Measurements from ENCODE around the gene NUMA1. TPM values are rescaled to one million over a fixed set of nuclear protein-coding genes. Genes with fewer than 3 reads are reported as not detected.
A peak's percentile ranks its signal among the peaks of the same experiment; 100 is the strongest.

NUMA1 gene
- total and polyA plus RNA-seq, 4 donors, result 19.5 to 93.2 (median 42.1) TPM

- TF ChIP-seq, protein P1, sequence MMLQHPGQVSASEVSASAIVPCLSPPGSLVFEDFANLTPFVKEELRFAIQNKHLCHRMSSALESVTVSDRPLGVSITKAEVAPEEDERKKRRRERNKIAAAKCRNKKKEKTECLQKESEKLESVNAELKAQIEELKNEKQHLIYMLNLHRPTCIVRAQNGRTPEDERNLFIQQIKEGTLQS (IDR thresholded peaks at IDR 0.05), result no peak
- TF ChIP-seq RXRA (IDR thresholded peaks at IDR 0.05) (no peak), NR2F2 (IDR thresholded peaks at IDR 0.05) (no peak)
Observed at GRCh38 chr11:71995726-71996291, 84.5 kb downstream of the NUMA1 start (continued).

DNA sequence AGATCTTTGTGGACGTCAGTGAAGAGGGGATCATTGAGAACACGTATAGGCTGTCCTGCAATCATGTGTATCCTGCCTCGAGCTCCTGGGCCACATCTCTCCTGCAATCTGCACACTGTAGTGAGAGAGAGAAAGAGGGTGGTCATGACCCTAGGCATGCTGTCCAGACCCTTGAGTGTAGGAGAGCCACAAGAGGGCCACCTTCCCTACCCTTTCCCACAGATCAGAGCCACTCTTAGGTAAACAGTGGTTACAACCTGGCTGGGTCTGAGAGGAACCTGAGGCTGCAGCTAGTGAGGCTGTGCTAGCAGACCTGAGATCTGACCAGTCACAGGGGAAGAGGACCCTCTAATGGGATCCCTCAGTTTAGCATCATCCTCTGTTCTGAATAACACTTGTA lies 85.6 kb downstream of the NUMA1 start:
- no peak overlapping the region for H3K4me3 ChIP-seq (ENCODE audit: low read depth in 1 of 3, low read length in 3 of 3)
- no peak for TF ChIP-seq REST (IDR thresholded peaks at IDR 0.05)
- peaks cover 2 to 14% (median 8%) of the 10 kb centered on the region in 4 donors for H3K4me1 ChIP-seq (ENCODE audit: control insufficient read depth in 4 of 4, insufficient read depth in 4 of 4, low read length in 3 of 4)
- no peaks in the 10 kb centered on the region for H3K27me3 ChIP-seq (ENCODE audit: control insufficient read depth in 4 of 4, insufficient read depth in 4 of 4, low read length in 3 of 4)
- DNase-seq (ENCODE audit: low spot score), result no peak
- H3K9ac ChIP-seq (ENCODE audit: low read depth in 1 of 2, low read length in 2 of 2), result no peak overlapping the region
- peaks cover 0 to 3% (median 2%) of the 10 kb centered on the region in 4 donors for H3K36me3 ChIP-seq (ENCODE audit: control insufficient read depth in 4 of 4, insufficient read depth in 3 of 4, low read depth in 1 of 4, low read length in 3 of 4)
- H3K27ac ChIP-seq (ENCODE audit: low read depth in 1 of 2, low read length in 2 of 2), result no peak overlapping the region
- 93% methylated on average over 3 of the region's 3 CpGs for WGBS
- no peaks in the 10 kb centered on the region for H3K9me3 ChIP-seq (ENCODE audit: control insufficient read depth in 4 of 4, low read length in 3 of 4)

- no peak overlapping the region for H3K4me3 ChIP-seq (ENCODE audit: low read depth in 1 of 3, low read length in 3 of 3)
- 88% methylated on average over 3 of the region's 3 CpGs for WGBS
- DNase-seq (ENCODE audit: low spot score), result no peak
- H3K4me1 ChIP-seq (ENCODE audit: control insufficient read depth in 4 of 4, insufficient read depth in 4 of 4, low read length in 3 of 4), result no peaks in the 10 kb centered on the region
- H3K36me3 ChIP-seq (ENCODE audit: control insufficient read depth in 4 of 4, insufficient read depth in 3 of 4, low read depth in 1 of 4, low read length in 3 of 4), result peaks cover 2 to 3% (median 3%) of the 10 kb centered on the region in 4 donors
- no peak overlapping the region for H3K9ac ChIP-seq (ENCODE audit: low read depth in 1 of 2, low read length in 2 of 2)
- no peak overlapping the region for H3K27ac ChIP-seq (ENCODE audit: low read depth in 1 of 2, low read length in 2 of 2)
- TF ChIP-seq, protein P2, sequence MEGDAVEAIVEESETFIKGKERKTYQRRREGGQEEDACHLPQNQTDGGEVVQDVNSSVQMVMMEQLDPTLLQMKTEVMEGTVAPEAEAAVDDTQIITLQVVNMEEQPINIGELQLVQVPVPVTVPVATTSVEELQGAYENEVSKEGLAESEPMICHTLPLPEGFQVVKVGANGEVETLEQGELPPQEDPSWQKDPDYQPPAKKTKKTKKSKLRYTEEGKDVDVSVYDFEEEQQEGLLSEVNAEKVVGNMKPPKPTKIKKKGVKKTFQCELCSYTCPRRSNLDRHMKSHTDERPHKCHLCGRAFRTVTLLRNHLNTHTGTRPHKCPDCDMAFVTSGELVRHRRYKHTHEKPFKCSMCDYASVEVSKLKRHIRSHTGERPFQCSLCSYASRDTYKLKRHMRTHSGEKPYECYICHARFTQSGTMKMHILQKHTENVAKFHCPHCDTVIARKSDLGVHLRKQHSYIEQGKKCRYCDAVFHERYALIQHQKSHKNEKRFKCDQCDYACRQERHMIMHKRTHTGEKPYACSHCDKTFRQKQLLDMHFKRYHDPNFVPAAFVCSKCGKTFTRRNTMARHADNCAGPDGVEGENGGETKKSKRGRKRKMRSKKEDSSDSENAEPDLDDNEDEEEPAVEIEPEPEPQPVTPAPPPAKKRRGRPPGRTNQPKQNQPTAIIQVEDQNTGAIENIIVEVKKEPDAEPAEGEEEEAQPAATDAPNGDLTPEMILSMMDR (IDR thresholded peaks at IDR 0.05; ENCODE audit: low read depth, low read length, missing input control), result no peak
- TF ChIP-seq YY1 (IDR thresholded peaks at IDR 0.05) (no peak), FOXA2 (IDR thresholded peaks at IDR 0.05) (no peak), FOXA1 (IDR thresholded peaks at IDR 0.05) (no peak)
- H3K27me3 ChIP-seq (ENCODE audit: control insufficient read depth in 4 of 4, insufficient read depth in 4 of 4, low read length in 3 of 4), result no peaks in the 10 kb centered on the region
- H3K9me3 ChIP-seq (ENCODE audit: control insufficient read depth in 4 of 4, low read length in 3 of 4), result no peaks in the 10 kb centered on the region
Observed at GRCh38 chr11:71992136-71992730, 88.1 kb downstream of the NUMA1 start.

DNA sequence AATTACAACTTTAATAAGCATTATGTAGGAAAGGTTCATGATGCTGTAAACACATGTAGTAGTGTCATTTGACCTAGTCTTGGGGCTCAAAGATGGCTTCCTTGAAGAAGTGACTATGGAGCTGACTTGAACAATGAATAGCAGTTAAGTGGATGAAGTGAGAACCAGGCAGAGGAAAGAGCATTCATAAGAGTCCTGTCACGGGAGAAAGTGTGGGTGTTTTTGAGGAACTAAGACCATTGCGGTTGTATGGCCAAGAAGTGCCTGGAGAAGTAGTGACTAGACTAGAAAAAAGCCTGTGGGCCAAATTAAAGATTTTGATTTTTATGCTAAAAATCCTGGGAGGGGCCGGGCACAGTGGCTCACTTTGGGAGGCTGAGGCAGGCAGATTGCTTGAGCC lies 88.8 kb downstream of the NUMA1 start:
- no peak for DNase-seq (ENCODE audit: low spot score)
- no peak overlapping the region for H3K9ac ChIP-seq (ENCODE audit: low read depth in 1 of 2, low read length in 2 of 2)
- no peaks in the 10 kb centered on the region for H3K4me1 ChIP-seq (ENCODE audit: control insufficient read depth in 4 of 4, insufficient read depth in 4 of 4, low read length in 3 of 4)
- no peak overlapping the region for H3K4me3 ChIP-seq (ENCODE audit: low read depth in 1 of 3, low read length in 3 of 3)
- peaks cover 2 to 3% (median 3%) of the 10 kb centered on the region in 4 donors for H3K36me3 ChIP-seq (ENCODE audit: control insufficient read depth in 4 of 4, insufficient read depth in 3 of 4, low read depth in 1 of 4, low read length in 3 of 4)
- H3K27me3 ChIP-seq (ENCODE audit: control insufficient read depth in 4 of 4, insufficient read depth in 4 of 4, low read length in 3 of 4), result no peaks in the 10 kb centered on the region
- no peak overlapping the region for H3K27ac ChIP-seq (ENCODE audit: low read depth in 1 of 2, low read length in 2 of 2)
- peak; percentile 44 for TF ChIP-seq YY1 (IDR thresholded peaks at IDR 0.05)
- TF ChIP-seq, protein P2 (IDR thresholded peaks at IDR 0.05; ENCODE audit: low read depth, low read length, missing input control), result no peak
- no peaks in the 10 kb centered on the region for H3K9me3 ChIP-seq (ENCODE audit: control insufficient read depth in 4 of 4, low read length in 3 of 4)
- WGBS, result 84% methylated on average over 3 of the region's 3 CpGs

Measured in liver (tissue), 9 donors.